ENCODE data around the gene ATRAID. TPM values are rescaled to one million over a fixed set of nuclear protein-coding genes. Genes with fewer than 3 reads are reported as not detected.

Gene ATRAID, protein sequence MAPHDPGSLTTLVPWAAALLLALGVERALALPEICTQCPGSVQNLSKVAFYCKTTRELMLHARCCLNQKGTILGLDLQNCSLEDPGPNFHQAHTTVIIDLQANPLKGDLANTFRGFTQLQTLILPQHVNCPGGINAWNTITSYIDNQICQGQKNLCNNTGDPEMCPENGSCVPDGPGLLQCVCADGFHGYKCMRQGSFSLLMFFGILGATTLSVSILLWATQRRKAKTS
- 131 and 156 TPM in 2 replicates for total RNA-seq

GRCh38 chr2:27211943-27212625 lies at the start of gene ATRAID, which contains the start of gene SLC5A6:
Gene ATRAID, plus strand, starts transcription at chr2:27212041. Its CDS starts 328 bp downstream, at chr2:27212369.
Gene SLC5A6, minus strand, starts transcription at chr2:27212268. Its CDS starts 4,618 bp downstream, at chr2:27207650.

DNA sequence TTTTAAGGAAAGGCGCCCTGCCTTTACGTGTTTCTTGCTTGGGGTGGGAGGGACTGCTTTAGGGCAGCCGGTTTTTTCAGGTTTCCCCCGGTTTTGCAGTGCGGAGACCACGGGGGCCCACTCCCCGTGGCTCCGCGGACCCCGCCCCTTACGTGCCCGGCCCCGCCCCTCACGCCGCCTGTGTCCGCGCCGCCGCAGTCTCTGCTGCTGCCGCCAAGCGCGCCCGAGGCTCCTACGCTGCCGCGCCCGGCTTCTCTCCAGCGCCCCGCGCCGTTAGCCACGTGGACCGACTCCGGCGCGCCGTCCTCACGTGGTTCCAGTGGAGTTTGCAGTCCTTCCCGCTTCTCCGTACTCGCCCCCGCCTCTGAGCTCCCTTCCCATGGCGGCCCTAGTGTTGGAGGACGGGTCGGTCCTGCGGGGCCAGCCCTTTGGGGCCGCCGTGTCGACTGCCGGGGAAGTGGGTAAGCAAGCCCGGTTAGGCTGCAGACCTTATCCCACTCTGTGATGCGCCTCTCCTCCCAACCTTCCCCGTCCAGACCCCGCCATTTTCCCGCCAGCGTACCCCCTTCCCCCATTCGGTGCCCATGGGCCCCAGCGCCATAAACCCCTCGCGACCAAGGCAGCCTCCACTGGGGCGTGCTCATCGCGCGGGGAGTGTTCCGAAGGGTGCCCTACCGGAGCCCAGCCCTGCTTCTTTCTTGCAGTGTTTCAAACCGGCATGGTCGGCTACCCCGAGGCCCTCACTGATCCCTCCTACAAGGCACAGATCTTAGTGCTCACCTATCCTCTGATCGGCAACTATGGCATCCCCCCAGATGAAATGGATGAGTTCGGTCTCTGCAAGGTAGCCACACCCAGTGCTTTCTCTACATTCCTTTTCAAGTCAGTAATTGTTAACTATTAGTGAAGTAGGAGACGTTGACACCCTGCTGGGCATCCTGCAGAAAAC lies 5.6 kb downstream of the ATRAID start, which contains the start of gene CAD:
CAD (plus strand) TSS at position 197 of the 949 bp plus-strand sequence; CDS start at position 380, 183 bp downstream.

GRCh38 chr2:27262379-27263286 lies 50.8 kb downstream of the ATRAID start, which contains the start of gene SLC30A3:
Gene SLC30A3, minus strand, starts transcription at chr2:27263047. Its CDS starts 141 bp downstream, at chr2:27262906.

Other genes with a start within 250 kb of the ATRAID start
- 1.2 and 1.4 TPM in 2 replicates for gene MAPRE3, start 241.4 kb upstream of the ATRAID start, total RNA-seq
- gene TMEM214, start 179.1 kb upstream of the ATRAID start, total RNA-seq = 20.1 and 26.9 TPM in 2 replicates
- gene AGBL5, start 160.4 kb upstream of the ATRAID start, total RNA-seq = 16.4 and 17.5 TPM in 2 replicates
- gene OST4, start 140.4 kb upstream of the ATRAID start, total RNA-seq = 387 and 401 TPM in 2 replicates
- 7.2 and 11.9 TPM in 2 replicates for gene EMILIN1, start 133.4 kb upstream of the ATRAID start, total RNA-seq
- gene KHK, start 125.3 kb upstream of the ATRAID start, total RNA-seq = 2.0 TPM in 2 replicates
- gene CGREF1, start 92.9 kb upstream of the ATRAID start, total RNA-seq = 1.5 and 3.5 TPM in 2 replicates
- not detected in 2 replicates for gene ABHD1, start 88.2 kb upstream of the ATRAID start, total RNA-seq
- gene PREB, start 77.4 kb upstream of the ATRAID start, total RNA-seq = 46.3 and 47.0 TPM in 2 replicates
- not detected in 2 replicates for gene PRR30, start 72.6 kb upstream of the ATRAID start, total RNA-seq
- not detected in 2 replicates for gene TCF23, start 63.0 kb upstream of the ATRAID start, total RNA-seq
- gene SLC5A6, start 227 bp downstream of the ATRAID start, total RNA-seq = 34.3 and 65.7 TPM in 2 replicates
- 47.2 and 60.4 TPM in 2 replicates for gene CAD, start 5.3 kb downstream of the ATRAID start, total RNA-seq
- 2.7 and 3.4 TPM in 2 replicates for gene SLC30A3, start 51.0 kb downstream of the ATRAID start, total RNA-seq
- not detected in 2 replicates for gene DNAJC5G, start 63.4 kb downstream of the ATRAID start, total RNA-seq
- gene TRIM54, start 70.4 kb downstream of the ATRAID start, total RNA-seq = 0.49 TPM in 1 of 2 replicates, not detected in the other
- not detected in 2 replicates for gene UCN, start 96.4 kb downstream of the ATRAID start, total RNA-seq
- 109 and 120 TPM in 2 replicates for gene MPV17, start 111.1 kb downstream of the ATRAID start, total RNA-seq
- 37.4 and 41.5 TPM in 2 replicates for gene GTF3C2, start 144.7 kb downstream of the ATRAID start, total RNA-seq
- 37.8 and 41.3 TPM in 2 replicates for gene EIF2B4, start 158.3 kb downstream of the ATRAID start, total RNA-seq
- 128 and 138 TPM in 2 replicates for gene SNX17, start 158.6 kb downstream of the ATRAID start, total RNA-seq
- 6.8 and 8.6 TPM in 2 replicates for gene ZNF513, start 168.7 kb downstream of the ATRAID start, total RNA-seq
- gene PPM1G, start 197.6 kb downstream of the ATRAID start, total RNA-seq = 121 and 134 TPM in 2 replicates
- gene NRBP1, start 216.6 kb downstream of the ATRAID start, total RNA-seq = 105 and 115 TPM in 2 replicates
- not detected in 2 replicates for gene KRTCAP3, start 230.3 kb downstream of the ATRAID start, total RNA-seq